ENCODE measurements around the gene NEU2. TPM values are rescaled to one million over a fixed set of nuclear protein-coding genes. Genes with fewer than 3 reads are reported as not detected.

The NEU2 gene
- total RNA-seq, 4 donors from 2014 or later, result not detected

GRCh38 chr2:233082931-233083755 lies 50.7 kb downstream of the NEU2 start:
- Histone ChIP-seq H3K36me3 (no peaks in the 10 kb centered on the region), H3K9me3 (no peaks in the 10 kb centered on the region), H3K4me1 (peaks cover 9 to 38% of the 10 kb centered on the region in 2 donors), H3K4me3 (no peak overlapping the region), H3K27me3 (no peaks in the 10 kb centered on the region), H3K27ac (peak overlapping the region; percentile 69 to 82 (median 77))
- TF ChIP-seq CTCF (IDR thresholded peaks at IDR 0.05 in 4 of 5, conservative IDR thresholded peaks at IDR 0.05 in 1 of 5) (no peak), POLR2A (IDR thresholded peaks at IDR 0.05) (no peak)
- DNase-seq (no peak), ATAC-seq (no peak)
- in situ Hi-C loops (cut with MboI; ENCODE audit: low sequenced_read_pairs in 4 of 4) (no loop called here), intact Hi-C loops (cut with DNase I; ENCODE audit: low total_unique reads) (no loop called here)

GRCh38 chr2:233083782-233084181 lies 51.3 kb downstream of the NEU2 start:
- no peak overlapping the region for H3K4me3 ChIP-seq
- no peak for ATAC-seq
- in situ Hi-C loops (cut with MboI; ENCODE audit: low sequenced_read_pairs in 4 of 4), result no loop called here
- intact Hi-C loops (cut with DNase I; ENCODE audit: low total_unique reads), result no loop called here
- H3K27ac ChIP-seq, result peak overlapping the region; percentile 69 to 82 (median 77)
- no peak for DNase-seq
- TF ChIP-seq POLR2A (IDR thresholded peaks at IDR 0.05) (no peak), CTCF (IDR thresholded peaks at IDR 0.05 in 4 of 5, conservative IDR thresholded peaks at IDR 0.05 in 1 of 5) (no peak)
- no peaks in the 10 kb centered on the region for H3K36me3 ChIP-seq
- peaks cover 9 to 38% of the 10 kb centered on the region in 2 donors for H3K4me1 ChIP-seq
- no peaks in the 10 kb centered on the region for H3K9me3 ChIP-seq
- H3K27me3 ChIP-seq, result peaks cover 0 to under 1% (median 0%) of the 10 kb centered on the region in 3 donors

GRCh38 chr2:233084488-233084887 lies 52.0 kb downstream of the NEU2 start:
- Histone ChIP-seq H3K27ac (peak overlapping the region; percentile 69 to 82 (median 77)), H3K36me3 (no peaks in the 10 kb centered on the region), H3K9me3 (no peaks in the 10 kb centered on the region), H3K4me3 (no peak overlapping the region), H3K4me1 (peaks cover 9 to 35% of the 10 kb centered on the region in 2 donors), H3K27me3 (peaks cover 0 to 5% (median under 1%) of the 10 kb centered on the region in 3 donors)
- ATAC-seq, result peak; percentile 76
- in situ Hi-C loops (cut with MboI; ENCODE audit: low sequenced_read_pairs in 4 of 4), result no loop called here
- TF ChIP-seq CTCF (IDR thresholded peaks at IDR 0.05 in 4 of 5, conservative IDR thresholded peaks at IDR 0.05 in 1 of 5), result no peak
- TF ChIP-seq POLR2A (IDR thresholded peaks at IDR 0.05), result peak in 1 of 2 donors; percentile 43
- DNase-seq, result peak; percentile 40 to 51
- intact Hi-C loops (cut with DNase I; ENCODE audit: low total_unique reads), result no loop called here

Other genes with a start within 250 kb of the NEU2 start
- 1 to 10 TPM in 2 of 4 donors, under 1 TPM in 2; 0.12 to 4.1 (median 1.1) TPM for gene SNORC, start 162.4 kb upstream of the NEU2 start, total RNA-seq
- 1 to 10 TPM in 1 of 4 donors, under 1 TPM in 2, not detected in 1; 0.66 to 1.5 (median 0.84) TPM for gene NGEF, start 19.4 kb upstream of the NEU2 start, total RNA-seq
- gene INPP5D, start 27.7 kb downstream of the NEU2 start, total RNA-seq, result 10 to 100 TPM in 1 of 4 donors, 1 to 10 TPM in 3; 1.7 to 18.7 (median 4.9) TPM
- gene ATG16L1, start 219.0 kb downstream of the NEU2 start, total RNA-seq, result 10 to 100 TPM; 20.8 to 36.1 (median 35.9) TPM